Cardiac muscle cell (in vitro differentiated cells and primary cell): ENCODE results near the gene TRAFD1. TPM values are rescaled to one million over a fixed set of nuclear protein-coding genes. Genes with fewer than 3 reads are reported as not detected.
"Not testable (repeated sequence)": the region's sequence is repeated elsewhere in the genome, so short reads cannot be mapped to it uniquely, and the experiment has no call there.

Source experiments
- DNase-seq, 2 donors: peaks; one replicate each; pipeline versions ENCODE4 v3.0.0 to v3.0.0-alpha.2; 2010 to 2017; ENCODE audit warnings: low read depth in 1 of 2, low spot score in 1 of 2
- H3K27ac ChIP-seq: fragments of 200-600 bp; sonication (generic); 2 replicates; pipeline ENCODE4 v1.5.1; 2016
- H3K27me3 ChIP-seq: fragments of 200-600 bp; sonication (generic); 2 replicates; pipeline ENCODE4 v1.6.0; 2016; ENCODE audit warnings: control low read depth
- H3K36me3 ChIP-seq: fragments of 200-600 bp; sonication (generic); 2 replicates; pipeline ENCODE4 v1.5.1; 2016; ENCODE audit warnings: control low read depth
- H3K4me1 ChIP-seq: fragments of 200-600 bp; sonication (generic); 2 replicates; pipeline ENCODE4 v1.8.1; 2017; ENCODE audit warnings: low read depth, mild to moderate bottlenecking, mixed run types
- H3K4me3 ChIP-seq: fragments of 200-600 bp; sonication (generic); 2 replicates; pipeline ENCODE4 v1.5.1; 2016; ENCODE audit warnings: mild to moderate bottlenecking
- H3K9me3 ChIP-seq: fragments of 200-600 bp; sonication (generic); 2 replicates; pipeline ENCODE4 v1.5.1; 2017; ENCODE audit warnings: low read depth, mild to moderate bottlenecking, control low read depth
- CTCF ChIP-seq: IDR thresholded peaks from 2 replicates; pipeline ENCODE4 v1.5.1; 2012; ENCODE audit warnings: low read depth, mild to moderate bottlenecking, low read length
- polyA plus RNA-seq: library from polyadenylated mRNA; unstranded; fragments of >200 nt; fragmentation: Nextera tagmentation; extraction: Ambion mirVana; gene quantifications from 2 replicates; pipeline ENCODE4 v1.2.1, GENCODE V29; 2016
- total RNA-seq: library from RNA; depleted of rRNA; stranded (reverse); fragments of >200 nt; gene quantifications from 2 replicates; pipeline ENCODE4 v1.2.3, GENCODE V29; 2016

Gene TRAFD1
- total and polyA plus RNA-seq, 2 experiments from 2014 or later: 41.3 to 60.6 TPM

- no peak for DNase-seq
- Histone ChIP-seq H3K4me3 (no peak overlapping the region), H3K4me1 (peaks cover 27% of the 10 kb centered on the region), H3K36me3 (peaks cover 13% of the 10 kb centered on the region), H3K9me3 (no peaks in the 10 kb centered on the region), H3K27me3 (no peaks in the 10 kb centered on the region), H3K27ac (peak overlapping the region; percentile 62)
- TF ChIP-seq CTCF: no peak
These were observed 21.4 kb upstream of the TRAFD1 start for GRCh38 chr12:112103758-112104503.

DNA sequence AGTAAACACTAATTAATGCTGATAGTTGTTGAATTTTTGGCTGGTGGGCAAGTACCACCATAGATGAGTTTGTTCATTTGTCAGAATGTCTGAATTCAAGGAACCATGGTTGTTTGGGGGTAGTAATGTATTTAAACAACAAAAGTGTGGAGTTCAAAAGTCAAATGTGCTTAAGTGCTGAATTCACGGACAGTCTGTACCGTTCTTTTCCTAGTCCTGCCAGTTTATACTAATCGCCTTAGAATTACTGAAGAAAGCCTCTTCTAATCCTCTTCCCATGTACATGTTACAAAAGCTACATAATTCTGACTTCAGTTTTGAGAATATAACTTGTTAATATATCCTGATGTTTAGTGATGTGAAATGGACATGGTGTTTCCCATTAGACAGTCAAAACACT lies 19.5 kb upstream of the TRAFD1 start:
- H3K27ac ChIP-seq: no peak overlapping the region
- TF ChIP-seq CTCF: no peak
- H3K9me3 ChIP-seq: no peaks in the 10 kb centered on the region
- H3K27me3 ChIP-seq: no peaks in the 10 kb centered on the region
- H3K36me3 ChIP-seq: peaks cover 10% of the 10 kb centered on the region
- peaks cover 27% of the 10 kb centered on the region for H3K4me1 ChIP-seq
- DNase-seq: no peak
- no peak overlapping the region for H3K4me3 ChIP-seq

DNA sequence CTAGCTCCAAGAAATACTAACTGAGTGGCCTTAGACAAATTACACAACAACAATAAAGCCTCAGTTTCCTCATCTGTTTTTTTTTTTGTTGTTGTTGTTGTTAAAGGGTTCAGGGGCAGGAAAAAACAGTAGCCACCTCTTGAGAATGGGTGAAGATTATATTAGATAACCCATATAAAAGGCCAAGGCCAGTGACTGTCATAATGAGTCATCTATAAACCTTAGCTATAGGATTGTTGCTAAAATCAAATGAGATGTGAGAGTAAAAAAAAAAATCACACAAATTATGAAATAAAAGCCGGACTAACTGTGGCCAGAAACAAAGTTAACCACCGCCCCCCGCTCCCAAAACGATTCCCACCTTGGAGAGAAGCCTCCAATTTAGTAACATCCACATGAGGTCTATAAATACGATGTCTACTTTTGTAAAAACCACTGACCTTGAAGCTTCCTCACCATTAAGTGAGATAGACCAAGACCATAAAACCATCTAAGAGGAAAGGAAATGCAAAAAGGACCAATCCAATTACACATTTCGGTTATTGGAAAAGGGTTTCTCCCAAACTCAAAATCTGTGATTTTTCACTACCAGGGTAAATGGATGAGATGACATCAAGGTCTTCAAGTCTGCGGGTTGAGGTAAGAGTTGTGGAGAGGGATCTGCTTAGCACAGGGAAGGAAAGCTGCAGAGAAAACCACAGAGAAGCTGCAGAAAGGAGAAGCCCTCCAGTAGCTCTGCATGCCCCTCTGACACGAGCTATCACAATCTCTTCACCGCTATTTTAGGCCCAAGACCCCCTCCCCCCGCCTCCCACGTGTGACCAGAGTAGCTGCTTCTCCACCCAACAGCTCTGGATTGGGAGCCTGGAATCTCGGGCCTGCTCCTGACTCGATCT lies 17.8 kb upstream of the TRAFD1 start:
- TF ChIP-seq CTCF: no peak
- DNase-seq: peak; percentile 27 to 88

GRCh38 chr12:112108202-112109079 lies 16.9 kb upstream of the TRAFD1 start, which contains the start of gene NAA25:
Gene NAA25 (minus strand): TSS chr12:112108783. CDS start chr12:112108773, 10 bp downstream.
- peak within 1 kb of the TSS; percentile 72 for H3K4me3 ChIP-seq
- H3K36me3 ChIP-seq: peaks cover 6% of the 10 kb centered on the region
- no peaks in the 10 kb centered on the region for H3K27me3 ChIP-seq

More for the DNA sequence above, 17.8 kb upstream of the TRAFD1 start:
- no peaks in the 10 kb centered on the region for H3K9me3 ChIP-seq
- peaks cover 27% of the 10 kb centered on the region for H3K4me1 ChIP-seq
- peak overlapping the region; percentile 99 for H3K27ac ChIP-seq
- peak overlapping the region; percentile 72 for H3K4me3 ChIP-seq
- H3K36me3 ChIP-seq: peaks cover 6% of the 10 kb centered on the region
- H3K27me3 ChIP-seq: no peaks in the 10 kb centered on the region

DNA sequence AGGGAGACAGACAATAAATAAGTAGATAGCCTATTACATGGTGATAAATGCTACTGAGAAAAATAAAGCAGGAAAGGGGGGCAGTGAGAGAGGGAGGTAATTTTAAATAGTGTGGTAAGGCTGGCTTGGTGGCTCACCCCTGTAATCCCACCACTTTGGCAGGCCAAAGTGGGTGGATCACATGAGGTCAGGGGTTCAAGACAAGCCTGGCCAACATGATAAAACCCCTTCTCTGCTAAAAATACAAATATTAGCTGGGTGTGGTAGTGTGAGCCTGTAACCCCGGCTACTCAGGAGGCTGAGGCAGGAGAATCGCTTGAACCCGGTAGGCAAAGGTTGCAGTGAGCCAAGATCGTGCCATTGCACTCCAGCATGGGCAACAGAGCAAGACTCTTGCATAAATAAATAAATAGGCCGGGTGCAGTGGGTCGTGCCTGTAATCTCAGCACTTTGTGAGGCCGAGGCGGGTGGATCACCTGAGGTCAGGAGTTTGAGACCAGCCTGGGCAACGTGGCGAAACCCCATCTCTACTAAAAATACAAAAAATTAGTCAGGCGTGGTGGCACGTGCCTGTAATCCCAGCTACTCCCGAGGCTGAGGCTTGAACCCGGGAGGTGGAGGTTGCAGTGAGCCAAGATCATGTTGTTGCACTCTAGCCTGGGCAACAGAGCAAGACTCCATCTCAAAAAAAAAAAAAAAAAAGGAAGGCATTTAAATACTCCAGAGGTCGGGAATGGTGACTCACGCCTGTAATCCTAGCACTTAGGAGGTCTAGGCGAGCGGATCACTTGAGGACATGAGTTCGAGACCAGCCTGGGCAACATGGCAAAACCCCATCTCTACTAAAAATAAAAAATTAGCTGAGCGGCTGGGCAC lies 14.3 kb upstream of the TRAFD1 start:
- Histone ChIP-seq H3K27ac (peak overlapping the region; percentile 40), H3K4me1 (peaks cover 18% of the 10 kb centered on the region)
- H3K27me3 ChIP-seq, H3K4me3 ChIP-seq, DNase-seq, H3K9me3 ChIP-seq, H3K36me3 ChIP-seq: not testable (repeated sequence)

More at GRCh38 chr12:112108202-112109079, 16.9 kb upstream of the TRAFD1 start, which contains the start of gene NAA25:
- no peak for TF ChIP-seq CTCF
- peak within 1 kb of the TSS; percentile 99 for H3K27ac ChIP-seq
- H3K9me3 ChIP-seq: no peaks in the 10 kb centered on the region
- peak; percentile 87 to 95 for DNase-seq
- H3K4me1 ChIP-seq: peaks cover 27% of the 10 kb centered on the region
